HT1080 (cell line): ENCODE results near the gene USHBP1. TPM values are rescaled to one million over a fixed set of nuclear protein-coding genes. Genes with fewer than 3 reads are reported as not detected.
"Not testable (repeated sequence)": the region's sequence is repeated elsewhere in the genome, so short reads cannot be mapped to it uniquely, and the experiment has no call there.

Experiments used
- DNase-seq: peaks from one replicate; pipeline ENCODE4 v3.0.0-alpha.2; 2015; ENCODE audit warnings: low read depth
- total RNA-seq: library from RNA; depleted of rRNA; stranded (reverse); fragments of >200 nt; shearing (Covaris generic); gene quantifications from 2 replicates; pipeline ENCODE4 v1.2.3, GENCODE V29; 2014

Gene USHBP1
- total RNA-seq, 1 experiment from 2014 or later = not detected

DNA sequence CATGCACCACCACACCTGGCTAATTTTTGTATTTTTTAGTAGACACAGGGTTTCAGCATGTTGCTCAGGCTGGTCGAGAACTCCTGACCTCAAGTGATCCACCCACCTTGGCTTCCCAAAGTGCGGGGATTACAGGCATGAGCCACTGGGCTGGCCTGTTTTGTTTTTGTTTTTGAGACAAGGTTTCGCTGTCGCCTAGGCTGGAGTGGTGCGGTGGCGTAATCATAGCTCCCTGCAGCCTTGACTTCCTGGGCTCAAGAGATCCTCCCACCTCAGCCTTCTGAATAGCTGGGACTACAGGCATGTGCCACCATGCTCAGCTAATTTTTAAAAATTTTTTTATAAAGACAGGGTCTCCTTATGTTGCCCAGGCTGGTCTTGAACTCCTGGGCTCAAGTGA is 31.0 kb upstream of the USHBP1 start:
- DNase-seq = not testable (repeated sequence)

DNA sequence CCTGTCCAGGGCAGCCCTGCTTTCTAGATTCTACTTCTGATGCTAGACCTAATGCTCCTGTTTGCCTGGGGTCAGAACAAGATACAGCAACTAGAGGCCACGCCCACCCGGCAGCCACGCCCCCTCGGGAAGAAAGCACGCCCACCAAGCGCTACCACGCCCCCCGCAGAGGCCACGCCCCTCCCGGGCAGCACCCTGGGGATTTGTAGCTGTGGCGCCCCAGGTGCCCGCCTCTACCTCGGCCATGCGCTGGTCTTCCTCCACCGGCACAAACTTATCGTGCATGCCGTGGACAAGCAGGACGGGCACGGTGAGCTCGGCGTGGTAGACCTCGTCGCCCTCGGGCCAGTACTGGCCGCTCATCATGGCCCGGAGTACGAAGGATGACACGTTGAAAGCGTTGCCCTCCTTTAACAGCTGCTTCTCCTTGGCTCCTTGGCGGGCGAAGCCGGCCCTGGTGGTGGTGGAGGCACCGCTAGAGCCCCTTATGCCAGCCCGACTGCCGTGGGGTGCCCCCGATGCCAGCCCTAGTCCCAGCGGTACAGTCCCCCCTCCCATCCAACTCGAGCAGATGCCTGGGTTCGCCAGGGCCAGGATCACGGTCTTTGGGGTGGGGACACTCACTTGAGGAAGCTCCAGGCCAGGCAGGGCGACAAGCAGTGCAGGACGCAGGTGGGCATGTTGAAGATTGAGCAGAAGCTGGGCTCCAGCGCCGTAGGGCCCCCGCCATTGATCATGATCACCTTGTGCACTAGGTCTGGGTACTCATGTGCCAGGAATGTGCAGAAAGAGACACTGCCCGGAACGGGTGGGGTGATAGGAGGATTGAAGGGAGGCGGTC is 29.7 kb upstream of the USHBP1 start:
- no peak for DNase-seq

DNA sequence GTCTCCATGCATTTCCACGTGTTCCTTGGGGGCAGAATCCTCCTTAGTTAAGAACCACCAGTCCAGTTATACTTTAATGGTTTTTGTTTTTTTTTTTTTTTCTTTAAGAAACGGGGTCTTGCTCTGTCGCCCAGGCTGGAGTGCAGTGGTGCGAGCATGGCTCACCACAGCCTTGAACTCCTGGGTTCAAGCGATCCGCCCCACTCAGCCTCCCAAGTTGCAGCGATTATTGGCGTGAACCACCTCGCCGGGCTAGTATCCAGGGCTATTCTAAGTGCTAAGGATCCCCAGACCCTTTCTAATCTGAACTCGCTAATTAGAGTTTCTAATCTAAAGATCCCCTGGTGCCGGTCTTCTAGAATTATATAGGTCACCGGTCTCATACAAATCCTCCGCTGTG is 29.1 kb upstream of the USHBP1 start:
- no peak for DNase-seq

DNA sequence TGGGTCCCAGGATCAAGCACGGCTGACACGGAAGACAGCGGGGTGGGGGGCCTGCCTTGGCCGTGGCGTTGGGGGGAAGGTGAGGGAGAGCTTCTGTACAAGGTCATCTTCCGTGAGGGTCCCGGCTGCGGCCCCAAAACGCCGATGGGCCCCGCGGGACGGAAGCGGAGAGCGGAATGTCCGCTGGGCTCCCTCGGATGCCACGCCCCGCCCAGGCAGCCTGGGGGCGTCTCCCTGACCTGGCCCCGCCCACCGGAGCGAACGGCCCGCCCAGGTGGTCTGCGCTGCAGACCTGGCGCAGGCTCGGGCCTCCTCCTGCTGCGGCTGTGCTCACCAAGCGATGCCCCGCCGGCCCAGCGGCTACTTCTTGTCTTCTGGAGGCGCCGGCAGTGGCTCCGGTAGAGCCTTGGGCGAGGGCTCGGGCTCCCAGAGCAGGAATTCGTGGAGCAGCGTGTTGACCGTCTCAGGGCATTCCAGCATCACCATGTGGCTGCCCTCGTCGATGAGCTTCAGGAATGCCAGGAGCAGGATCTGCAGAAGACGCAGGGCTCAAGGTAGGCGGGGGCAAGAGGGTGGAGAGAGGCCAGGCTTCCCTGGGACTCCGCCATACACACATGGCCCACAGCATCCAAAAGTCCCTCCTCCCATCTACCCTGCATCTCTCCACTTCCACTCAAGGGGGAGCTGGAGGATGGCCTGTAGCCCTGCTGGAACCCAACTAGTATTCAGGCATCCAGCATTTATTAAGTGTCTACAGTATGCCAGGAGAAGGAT is 27.9 kb upstream of the USHBP1 start:
- peak; percentile 95 for DNase-seq

DNA sequence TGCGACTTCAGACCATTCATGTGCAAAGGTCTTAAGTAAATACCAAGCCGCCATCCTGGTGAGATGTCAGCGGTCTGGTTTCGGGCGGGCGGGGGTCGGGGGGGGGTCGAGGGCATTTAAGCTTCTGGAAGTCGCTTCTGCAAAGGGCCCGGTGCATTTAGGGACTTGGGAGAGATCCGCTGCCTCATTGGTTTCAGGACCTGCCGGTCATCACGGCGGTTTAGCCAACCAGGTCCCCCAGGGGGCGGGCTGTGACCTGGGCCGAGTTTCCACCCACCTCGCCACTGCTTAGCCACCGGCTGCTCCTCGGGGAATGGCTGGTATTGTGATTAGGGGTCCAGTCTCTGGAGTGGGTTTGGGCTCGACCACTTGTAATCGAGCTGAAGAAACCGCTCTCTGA is 24.9 kb upstream of the USHBP1 start:
- DNase-seq = no peak

DNA sequence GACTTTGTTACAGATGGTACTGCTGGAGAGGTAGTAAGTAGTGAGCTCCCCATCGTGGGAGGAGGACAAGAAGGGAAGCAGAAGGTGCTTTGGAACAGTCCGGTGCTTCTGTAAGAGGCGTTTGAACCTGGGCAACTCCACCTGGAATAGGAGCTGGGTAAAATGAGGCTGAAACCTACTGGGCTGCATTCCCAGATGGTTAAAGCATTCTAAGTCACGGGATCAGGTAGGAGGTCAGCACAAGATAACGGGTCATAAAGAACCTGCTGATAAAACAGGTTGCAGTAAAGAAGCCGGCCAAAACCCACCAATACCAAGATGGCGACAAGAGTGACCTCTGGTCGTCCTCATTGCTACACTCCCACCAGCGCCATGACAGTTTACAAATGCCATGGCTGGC is 22.2 kb upstream of the USHBP1 start:
- DNase-seq = no peak

DNA sequence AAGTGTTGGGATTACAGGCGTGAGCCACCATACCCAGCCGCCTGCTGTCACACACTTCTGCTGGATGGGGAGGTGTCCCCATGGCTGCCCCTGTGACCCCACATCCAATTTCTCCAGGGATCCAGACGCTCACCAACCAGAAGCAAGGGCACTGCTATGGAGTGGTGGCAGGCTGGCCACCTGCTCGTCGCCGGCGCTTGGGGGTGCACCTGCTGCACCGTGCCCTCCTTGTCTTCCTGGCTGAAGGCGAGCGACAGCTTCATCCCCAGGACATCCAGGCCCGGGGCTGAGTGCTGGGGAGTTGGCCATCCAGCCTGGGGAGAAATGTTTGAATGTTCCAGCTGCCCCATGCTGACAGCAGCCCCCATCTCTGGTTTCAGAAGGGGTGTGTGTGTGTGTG is 21.7 kb upstream of the USHBP1 start:
- DNase-seq = no peak

DNA sequence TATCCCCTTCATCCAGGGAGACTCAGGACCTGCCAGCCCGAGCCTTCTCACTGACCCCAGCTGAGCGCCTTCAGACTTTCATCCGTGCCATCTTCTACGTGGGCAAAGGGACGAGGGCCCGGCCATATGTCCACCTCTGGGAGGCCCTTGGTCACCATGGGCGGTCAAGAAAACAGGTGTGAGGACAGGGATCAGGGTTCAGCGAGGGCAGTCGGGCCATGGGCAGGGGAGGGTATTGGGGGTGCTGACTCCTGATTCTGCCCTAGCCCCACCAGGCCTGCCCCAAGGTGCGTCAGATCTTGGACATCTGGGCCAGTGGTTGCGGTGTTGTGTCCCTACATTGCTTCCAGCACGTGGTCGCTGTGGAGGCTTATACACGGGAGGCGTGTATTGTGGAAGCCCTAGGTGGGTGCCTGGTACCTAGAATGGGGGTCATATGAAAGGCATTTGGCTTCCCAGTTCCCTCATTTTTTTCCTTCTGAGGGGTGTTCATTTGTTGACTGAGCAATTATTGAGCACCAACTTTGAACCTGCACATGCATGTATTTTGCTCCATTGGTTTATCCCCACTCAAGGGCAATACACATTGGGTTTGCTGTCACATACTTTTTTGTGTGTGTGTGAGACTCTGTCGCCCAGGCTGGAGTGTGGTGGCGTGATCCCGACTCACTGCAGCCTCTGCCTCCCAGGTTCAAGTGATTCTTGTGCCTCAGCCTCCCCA is 21.0 kb upstream of the USHBP1 start:
- DNase-seq = no peak

DNA sequence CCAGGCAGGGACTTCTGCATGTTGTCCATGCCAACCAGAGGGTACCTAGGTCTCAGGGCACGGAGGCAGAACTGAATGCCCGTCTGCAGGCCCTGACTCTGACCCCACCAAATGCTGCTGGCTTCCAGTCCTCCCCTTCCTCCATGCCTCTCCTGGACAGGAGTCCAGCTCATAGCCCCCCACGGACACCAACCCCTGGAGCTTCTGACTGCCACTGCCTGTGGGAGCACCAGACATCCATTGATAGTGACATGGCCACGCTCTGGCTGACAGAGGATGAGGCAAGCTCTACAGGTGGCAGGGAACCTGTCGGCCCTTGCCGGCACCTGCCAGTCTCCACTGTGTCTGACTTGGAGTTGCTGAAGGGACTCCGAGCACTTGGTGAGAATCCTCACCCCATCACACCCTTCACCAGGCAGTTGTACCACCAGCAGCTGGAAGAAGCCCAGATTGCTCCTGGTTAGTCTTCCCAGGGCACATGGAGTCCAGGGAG is 19.0 kb upstream of the USHBP1 start:
- DNase-seq = no peak

DNA sequence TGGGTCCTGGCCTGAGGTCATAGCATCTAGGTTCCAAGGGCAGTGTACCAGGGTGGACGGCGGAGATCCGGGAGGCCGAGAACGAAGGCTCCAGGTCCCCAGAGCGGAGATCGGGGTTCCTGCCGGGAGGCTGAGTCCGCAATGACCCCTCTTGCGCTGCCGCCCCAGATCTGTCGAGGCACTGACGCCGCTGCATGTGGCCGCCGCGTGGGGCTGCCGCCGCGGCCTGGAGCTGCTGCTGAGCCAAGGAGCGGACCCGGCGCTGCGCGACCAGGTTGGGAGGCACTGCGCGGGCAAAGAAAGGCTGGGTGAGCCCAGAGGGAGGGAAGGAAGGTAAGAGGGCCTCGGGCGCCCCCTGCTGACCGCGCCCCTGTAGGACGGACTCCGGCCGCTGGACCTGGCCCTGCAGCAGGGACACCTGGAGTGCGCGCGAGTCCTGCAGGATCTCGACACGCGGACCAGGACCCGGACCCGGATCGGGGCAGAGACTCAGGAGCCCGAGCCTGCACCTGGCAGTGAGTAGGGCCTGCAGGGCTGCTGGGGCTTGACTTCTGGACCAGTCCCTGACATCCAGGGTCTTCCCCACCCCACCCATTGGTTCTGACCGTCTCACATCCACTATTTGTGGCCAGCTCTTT is 18.1 kb upstream of the USHBP1 start:
- peak; percentile 85 for DNase-seq

DNA sequence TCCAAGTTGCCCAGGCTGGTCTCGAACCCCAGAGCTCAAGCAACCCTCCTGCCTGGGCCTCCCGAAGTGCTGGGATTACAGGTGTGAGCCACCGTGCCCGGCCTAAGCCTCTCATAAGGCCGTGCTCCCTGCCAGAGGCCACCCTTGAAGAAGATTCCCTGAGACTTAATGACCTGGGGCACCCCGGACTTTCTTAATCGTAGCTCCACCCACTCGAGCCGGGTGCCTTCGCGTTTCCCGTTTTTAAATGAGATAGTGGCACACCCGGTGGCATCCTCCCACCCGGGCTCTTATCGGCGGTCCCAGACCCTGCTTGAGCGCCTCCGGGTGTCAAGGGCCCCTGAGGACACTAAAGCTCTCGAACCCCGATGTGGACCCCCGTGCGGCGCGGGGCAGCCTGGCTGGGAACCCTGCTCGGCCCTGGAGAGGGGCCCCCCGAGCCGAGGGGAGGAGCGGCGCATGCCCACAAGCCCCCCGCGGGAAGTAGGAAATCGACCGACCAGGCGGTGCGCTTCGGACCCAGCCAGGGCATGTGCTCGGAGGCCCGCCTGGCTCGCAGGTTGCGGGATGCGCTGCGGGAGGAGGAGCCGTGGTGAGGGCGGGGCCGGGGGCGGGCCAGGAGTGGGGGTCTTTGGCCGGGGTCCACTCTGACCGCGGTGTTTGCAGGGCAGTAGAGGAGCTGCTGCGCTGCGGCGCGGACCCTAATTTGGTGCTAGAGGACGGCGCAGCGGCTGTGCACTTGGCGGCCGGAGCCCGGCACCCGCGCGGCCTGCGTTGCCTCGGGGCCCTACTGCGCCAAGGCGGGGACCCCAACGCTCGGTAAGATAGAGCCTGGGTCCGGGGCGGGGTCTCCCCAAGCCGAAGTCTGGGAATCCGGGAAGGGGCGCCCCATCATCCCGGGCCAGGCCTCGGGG is 17.1 kb upstream of the USHBP1 start, which contains the start of gene ANKLE1:
TSS of gene ANKLE1 (plus strand) at position 511 of the 914 bp plus-strand sequence. CDS start at position 531, 20 bp downstream.
- DNase-seq = no peak

DNA sequence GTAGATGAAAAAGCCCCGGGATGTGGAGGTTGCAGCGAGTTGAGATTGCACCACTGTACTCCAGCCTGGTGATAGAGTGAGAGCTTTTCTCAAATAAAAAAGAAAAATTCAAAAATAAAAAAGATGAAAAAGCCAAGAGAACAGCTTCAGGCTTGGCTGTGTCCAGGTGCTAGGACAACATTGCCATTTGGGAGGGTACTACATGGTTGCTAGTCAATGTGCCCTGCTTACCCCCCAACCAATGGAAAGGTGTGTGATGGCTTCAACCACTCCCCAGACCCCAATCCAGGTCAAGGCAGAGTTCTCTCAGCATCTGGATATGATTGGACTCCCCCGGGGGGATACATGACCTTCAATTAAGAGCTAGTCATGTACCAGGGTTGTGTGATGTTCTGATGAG is 14.9 kb upstream of the USHBP1 start:
- no peak for DNase-seq

DNA sequence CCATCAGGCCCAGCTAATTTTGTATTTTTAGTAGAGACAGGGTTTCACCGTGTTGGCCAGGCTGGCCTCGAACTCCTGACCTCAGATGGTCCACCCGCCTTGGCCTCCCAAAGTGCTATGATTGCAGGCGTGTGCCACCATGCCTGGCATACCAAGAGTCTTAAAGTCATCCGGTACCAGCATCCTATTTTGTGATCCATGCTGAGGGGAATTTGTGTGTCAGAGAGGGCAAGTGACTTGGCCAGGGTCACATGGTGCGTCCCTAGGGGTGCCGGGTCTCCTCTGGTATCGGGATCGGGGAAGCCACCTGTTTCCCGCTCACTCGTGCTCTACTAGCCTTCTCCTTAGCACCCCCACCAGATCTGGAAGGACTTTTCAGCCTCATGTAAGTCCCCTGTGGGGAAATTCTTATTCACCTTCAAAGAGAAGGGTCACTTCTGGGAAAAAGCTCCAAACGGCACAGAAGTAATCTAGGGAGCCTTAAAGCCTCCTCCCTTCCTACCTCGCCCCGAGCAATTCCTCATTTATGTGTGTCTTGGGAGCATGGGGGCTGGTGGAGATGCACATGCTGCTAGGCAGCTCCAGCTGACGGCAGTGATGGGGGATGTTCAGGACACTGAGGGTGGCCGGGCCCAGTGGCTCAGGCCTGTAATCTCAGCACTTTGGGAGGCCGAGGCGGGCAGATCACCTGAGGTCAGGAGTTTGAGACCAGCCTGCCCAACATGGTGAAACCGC is 11.1 kb upstream of the USHBP1 start:
- no peak for DNase-seq

DNA sequence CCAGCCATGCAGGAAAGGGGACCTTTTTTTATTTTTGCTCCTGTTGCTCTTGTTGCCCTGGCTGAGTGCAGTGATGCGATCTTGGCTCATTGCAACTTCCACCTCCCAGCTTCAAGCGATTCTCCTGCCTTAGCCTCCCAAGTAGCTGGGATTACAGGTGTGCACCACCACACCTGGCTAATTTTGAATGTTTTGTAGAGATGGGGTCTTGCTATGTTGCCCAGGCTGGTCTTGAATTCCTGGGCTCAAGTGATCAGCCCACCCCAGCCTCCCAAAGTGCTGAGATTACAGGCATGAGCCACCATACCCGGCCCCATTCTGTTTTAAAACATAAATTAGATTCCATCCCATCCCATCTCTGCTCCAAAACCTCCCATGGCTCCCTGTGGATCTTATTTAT is 10.3 kb upstream of the USHBP1 start:
- not testable (repeated sequence) for DNase-seq

DNA sequence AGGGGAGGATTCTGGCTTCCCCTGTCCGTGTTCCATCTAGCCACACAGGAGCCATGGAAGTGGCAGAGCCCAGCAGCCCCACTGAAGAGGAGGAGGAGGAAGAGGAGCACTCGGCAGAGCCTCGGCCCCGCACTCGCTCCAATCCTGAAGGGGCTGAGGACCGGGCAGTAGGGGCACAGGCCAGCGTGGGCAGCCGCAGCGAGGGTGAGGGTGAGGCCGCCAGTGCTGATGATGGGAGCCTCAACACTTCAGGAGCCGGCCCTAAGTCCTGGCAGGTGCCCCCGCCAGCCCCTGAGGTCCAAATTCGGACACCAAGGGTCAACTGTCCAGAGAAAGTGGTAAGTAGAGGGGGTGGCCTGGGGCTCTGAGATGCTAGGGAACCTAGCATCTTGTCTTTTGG is 4.2 kb upstream of the USHBP1 start:
- DNase-seq = no peak

DNA sequence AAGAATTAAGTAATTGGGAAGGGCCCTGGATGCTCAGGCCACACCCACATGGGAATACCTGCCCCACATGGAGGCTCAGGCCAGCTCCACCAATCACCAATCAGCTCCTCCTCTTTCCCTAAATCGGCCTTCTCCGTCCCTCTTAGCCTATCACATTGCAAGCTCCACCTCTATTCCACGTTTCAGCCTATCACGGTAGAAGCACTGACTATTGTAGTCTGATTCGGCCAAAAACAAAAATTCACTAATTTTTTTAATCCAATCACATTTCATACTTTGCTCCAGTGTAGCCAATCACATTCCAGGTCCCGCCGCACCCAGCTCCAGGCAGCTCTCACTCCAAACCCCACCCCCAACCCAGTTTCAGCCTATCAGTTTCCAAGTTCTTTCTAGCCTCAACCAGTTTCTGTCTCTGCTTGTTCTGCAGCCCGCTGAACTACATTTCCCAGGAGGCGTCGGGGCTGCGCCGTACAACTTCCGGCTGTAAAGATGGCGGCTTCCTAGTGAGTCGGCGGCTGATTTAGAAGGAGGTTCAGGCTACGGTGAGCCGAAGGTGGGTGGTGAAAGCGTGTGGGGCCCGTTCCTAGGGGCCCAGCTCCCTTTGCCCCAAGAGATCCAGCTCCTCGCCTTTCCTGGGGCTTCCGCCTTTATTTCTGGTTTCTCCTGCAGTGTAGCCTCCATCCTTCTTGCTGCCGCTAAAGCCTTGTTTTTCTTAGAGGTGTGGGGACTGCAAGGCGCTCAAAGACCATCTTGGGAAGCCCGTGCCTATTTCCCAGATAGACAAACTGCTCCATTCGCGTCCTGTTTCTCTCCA is 2.6 kb upstream of the USHBP1 start, which contains the start of gene BABAM1:
TSS of gene BABAM1 (plus strand) at position 469 of the 814 bp plus-strand sequence. CDS start 1,364 bp downstream, outside the sequence.
- peak; percentile 100 for DNase-seq

DNA sequence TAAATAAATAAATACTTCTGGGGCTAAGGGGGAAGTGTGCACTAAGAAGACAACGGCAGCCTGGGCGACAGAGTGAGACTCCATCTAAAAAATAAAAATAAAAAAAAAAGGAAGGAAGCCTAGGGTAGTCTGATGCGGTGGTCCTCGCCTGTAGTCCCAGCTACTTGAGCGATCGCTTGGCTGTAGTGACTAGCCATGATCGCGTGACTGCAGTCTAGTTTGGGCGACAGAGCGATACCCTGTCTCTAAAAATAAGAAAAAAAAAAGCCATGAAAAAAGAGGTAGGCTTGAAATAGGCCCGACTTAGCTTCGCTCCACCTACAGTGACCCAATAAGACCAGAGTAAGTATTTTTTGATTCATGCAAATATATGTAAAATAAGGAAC is 2.0 kb upstream of the USHBP1 start:
- no peak for DNase-seq

DNA sequence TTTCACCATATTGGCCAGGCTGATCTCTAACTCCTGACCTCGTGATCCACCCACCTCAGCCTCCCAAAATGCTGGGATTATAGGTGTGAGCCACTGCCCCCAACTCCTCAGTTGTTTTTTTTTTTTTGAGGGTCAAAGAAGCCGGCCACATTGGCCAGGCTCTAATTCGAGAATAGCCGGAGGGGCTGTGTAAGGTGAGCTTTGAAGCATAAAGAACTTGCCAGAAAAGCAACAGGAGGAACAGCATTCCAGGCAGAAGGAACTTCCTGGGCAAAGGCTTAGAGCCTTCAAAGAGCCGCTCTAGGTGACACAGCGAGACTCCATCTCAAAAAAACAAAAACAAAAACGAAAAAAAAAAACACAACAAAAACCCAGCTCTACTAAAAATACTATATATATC is 1.5 kb upstream of the USHBP1 start:
- no peak for DNase-seq
